NB4 (cell line): ENCODE results near the gene TTC33.
"Not testable (repeated sequence)": the region's sequence is repeated elsewhere in the genome, so short reads cannot be mapped to it uniquely, and the experiment has no call there.

Experiments
- DNase-seq: peaks from one replicate; pipeline ENCODE4 v3.0.0; 2010; ENCODE audit warnings: low read depth
- H3K4me3 ChIP-seq: one replicate; pipeline ENCODE4 v1.5.1; 2011; ENCODE audit warnings: mild to moderate bottlenecking, low read depth, low read length, moderate library complexity
- CTCF ChIP-seq: IDR thresholded peaks from one replicate; pipeline ENCODE4 v1.5.1; 2012; ENCODE audit warnings: low read depth, low read length
- MAX ChIP-seq: IDR thresholded peaks from 2 replicates; pipeline ENCODE4 v1.6.1; 2011; ENCODE audit warnings: low read depth, low read length
- MYC ChIP-seq: IDR thresholded peaks from 2 replicates; pipeline ENCODE4 v1.6.1; 2011; ENCODE audit warnings: low read depth, low read length
- POLR2A ChIP-seq: IDR thresholded peaks from 2 replicates; pipeline ENCODE4 v1.6.1; 2011; ENCODE audit warnings: mild to moderate bottlenecking; ENCODE audit not compliant: insufficient read length; ENCODE audit errors: extremely low read depth

Gene TTC33

GRCh38 chr5:40733879-40734563 lies 21.7 kb downstream of the TTC33 start:
- no peak for DNase-seq
- TF ChIP-seq POLR2A (no peak), MYC (no peak), CTCF (no peak), MAX (no peak)
- no peak overlapping the region for H3K4me3 ChIP-seq

GRCh38 chr5:40733434-40733833 lies 22.3 kb downstream of the TTC33 start:
- DNase-seq: peak; percentile 40
- TF ChIP-seq POLR2A (no peak), CTCF (no peak), MYC (no peak), MAX (no peak)
- no peak overlapping the region for H3K4me3 ChIP-seq

GRCh38 chr5:40722497-40722911 lies 33.3 kb downstream of the TTC33 start:
- not testable (repeated sequence) for DNase-seq, H3K4me3 ChIP-seq

- no peak overlapping the region for H3K4me3 ChIP-seq
- no peak for DNase-seq
- TF ChIP-seq POLR2A: no peak
- no peak for TF ChIP-seq MAX
- TF ChIP-seq MYC: no peak
- TF ChIP-seq CTCF: no peak
Measured at GRCh38 chr5:40720069-40720468, 35.7 kb downstream of the TTC33 start.

- DNase-seq: no peak
- TF ChIP-seq MAX: no peak
- no peak for TF ChIP-seq POLR2A
- TF ChIP-seq MYC: no peak
- no peak overlapping the region for H3K4me3 ChIP-seq
Measured at GRCh38 chr5:40717281-40717680, 38.5 kb downstream of the TTC33 start.

- DNase-seq: no peak
- H3K4me3 ChIP-seq: no peak overlapping the region
- TF ChIP-seq CTCF (no peak), MAX (no peak), POLR2A (no peak), MYC (no peak)
Measured at GRCh38 chr5:40716590-40716989, 39.2 kb downstream of the TTC33 start.

- peak; percentile 7 for DNase-seq
- TF ChIP-seq MAX (no peak), CTCF (peak; percentile 14), POLR2A (no peak), MYC (no peak)
- no peak overlapping the region for H3K4me3 ChIP-seq
Measured at GRCh38 chr5:40716000-40716399, 39.8 kb downstream of the TTC33 start.
